OCI-LY3 (cell line): ENCODE measurements around the gene QKI.

Experiments used
- H2AFZ ChIP-seq: fragments of 200-600, 300-600 bp; shearing (Covaris generic); 2 replicates; pipeline ENCODE4 v1.6.0; 2014; ENCODE audit warnings: antibody characterized with exemption, low read depth, low read length
- H3K27ac ChIP-seq: fragments of 200-600, 300-600 bp; sonication (generic); 2 replicates; pipeline ENCODE4 v1.5.1; 2014; ENCODE audit warnings: mild to moderate bottlenecking, low read length, moderate library complexity, mixed read lengths
- H3K27me3 ChIP-seq: fragments of 200-600, 300-600 bp; sonication (generic); 2 replicates; pipeline ENCODE4 v1.6.1; 2014; ENCODE audit warnings: low read depth, low read length, mixed read lengths
- H3K36me3 ChIP-seq: fragments of 200-600, 300-600 bp; sonication (generic); replicated peaks from 2 replicates; pipeline ENCODE3; 2014; ENCODE audit warnings: low read depth, low read length, mixed read lengths
- H3K4me1 ChIP-seq: fragments of 300-600, 200-600 bp; sonication (generic); 2 replicates; pipeline ENCODE4 v1.6.1; 2014; ENCODE audit warnings: low read length, mixed read lengths
- H3K4me2 ChIP-seq: fragments of 200-600, 300-600 bp; sonication (generic); 2 replicates; pipeline ENCODE4 v1.6.1; 2014; ENCODE audit warnings: low read length, mixed read lengths
- H3K4me3 ChIP-seq: fragments of 300-600, 200-600 bp; sonication (generic); 2 replicates; pipeline ENCODE4 v1.5.1; 2014; ENCODE audit warnings: antibody characterized with exemption, mild to moderate bottlenecking, low read length, moderate library complexity
- H3K79me2 ChIP-seq: fragments of 300-600, 200-600 bp; shearing (Covaris generic); 2 replicates; pipeline ENCODE4 v1.6.1; 2014; ENCODE audit warnings: mild to moderate bottlenecking, low read length, mixed read lengths
- H3K9ac ChIP-seq: fragments of 300-600, 200-600 bp; shearing (Covaris generic); 2 replicates; pipeline ENCODE4 v1.6.0; 2014; ENCODE audit warnings: mild to moderate bottlenecking, low read length, moderate library complexity
- H3K9me3 ChIP-seq: fragments of 200-600, 300-600 bp; shearing (Covaris generic); 2 replicates; pipeline ENCODE4 v1.6.1; 2014; ENCODE audit warnings: low read length, mixed read lengths; ENCODE audit not compliant: insufficient read depth
- H4K20me1 ChIP-seq: fragments of 200-600, 300-600 bp; sonication (generic); 2 replicates; pipeline ENCODE4 v1.6.1; 2016; ENCODE audit warnings: low read length, mixed read lengths; ENCODE audit not compliant: insufficient read depth
- EZH2phosphoT487 ChIP-seq: fragments of 200-600 bp; shearing (Covaris generic); IDR thresholded peaks from 2 replicates; pipeline ENCODE4 v1.6.1; 2018; ENCODE audit warnings: antibody characterized with exemption, mixed run types, low read depth
- TF ChIP-seq, protein P1 (sequence below): fragments of 200-600, 300-600 bp; sonication (generic); IDR thresholded peaks from 2 replicates; pipeline ENCODE4 v1.5.1; 2014; ENCODE audit warnings: antibody characterized with exemption, low read length, low read depth

Gene QKI

DNA sequence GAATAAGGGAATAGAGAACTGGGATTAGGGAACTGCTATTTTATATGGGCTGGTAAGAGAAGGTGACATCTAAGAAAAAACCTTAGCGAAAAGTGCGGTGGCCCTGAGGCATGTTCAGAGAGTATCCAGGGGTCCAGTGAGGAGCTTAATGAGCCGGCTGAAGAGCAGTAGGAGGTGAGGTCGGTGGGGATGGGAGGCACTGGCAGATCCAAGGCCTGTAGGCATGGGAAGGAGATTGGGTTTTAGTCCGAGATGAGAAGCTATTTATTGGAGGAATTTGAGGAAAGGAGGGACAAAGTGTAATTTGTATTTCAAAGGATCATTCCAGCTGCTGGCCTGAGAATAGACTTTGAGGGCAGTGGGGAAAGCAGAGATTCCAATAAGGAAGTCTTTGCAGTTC, 123.8 kb downstream of the QKI start:
- peaks cover 63% of the 10 kb centered on the region for H3K79me2 ChIP-seq
- TF ChIP-seq, protein P1, sequence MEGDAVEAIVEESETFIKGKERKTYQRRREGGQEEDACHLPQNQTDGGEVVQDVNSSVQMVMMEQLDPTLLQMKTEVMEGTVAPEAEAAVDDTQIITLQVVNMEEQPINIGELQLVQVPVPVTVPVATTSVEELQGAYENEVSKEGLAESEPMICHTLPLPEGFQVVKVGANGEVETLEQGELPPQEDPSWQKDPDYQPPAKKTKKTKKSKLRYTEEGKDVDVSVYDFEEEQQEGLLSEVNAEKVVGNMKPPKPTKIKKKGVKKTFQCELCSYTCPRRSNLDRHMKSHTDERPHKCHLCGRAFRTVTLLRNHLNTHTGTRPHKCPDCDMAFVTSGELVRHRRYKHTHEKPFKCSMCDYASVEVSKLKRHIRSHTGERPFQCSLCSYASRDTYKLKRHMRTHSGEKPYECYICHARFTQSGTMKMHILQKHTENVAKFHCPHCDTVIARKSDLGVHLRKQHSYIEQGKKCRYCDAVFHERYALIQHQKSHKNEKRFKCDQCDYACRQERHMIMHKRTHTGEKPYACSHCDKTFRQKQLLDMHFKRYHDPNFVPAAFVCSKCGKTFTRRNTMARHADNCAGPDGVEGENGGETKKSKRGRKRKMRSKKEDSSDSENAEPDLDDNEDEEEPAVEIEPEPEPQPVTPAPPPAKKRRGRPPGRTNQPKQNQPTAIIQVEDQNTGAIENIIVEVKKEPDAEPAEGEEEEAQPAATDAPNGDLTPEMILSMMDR: no peak
- TF ChIP-seq EZH2phosphoT487: no peak
- H3K27ac ChIP-seq: no peak overlapping the region
- peaks cover 6% of the 10 kb centered on the region; the same call in 1 of the 2 replicates for H3K4me1 ChIP-seq
- H3K4me3 ChIP-seq: no peak overlapping the region
- no peak overlapping the region for H2AFZ ChIP-seq
- H3K36me3 ChIP-seq: peaks cover 9% of the 10 kb centered on the region
- no peak overlapping the region for H3K4me2 ChIP-seq
- no peaks in the 10 kb centered on the region for H3K9me3 ChIP-seq
- peaks cover 67% of the 10 kb centered on the region for H4K20me1 ChIP-seq
- H3K9ac ChIP-seq: no peak overlapping the region
- no peaks in the 10 kb centered on the region for H3K27me3 ChIP-seq

DNA sequence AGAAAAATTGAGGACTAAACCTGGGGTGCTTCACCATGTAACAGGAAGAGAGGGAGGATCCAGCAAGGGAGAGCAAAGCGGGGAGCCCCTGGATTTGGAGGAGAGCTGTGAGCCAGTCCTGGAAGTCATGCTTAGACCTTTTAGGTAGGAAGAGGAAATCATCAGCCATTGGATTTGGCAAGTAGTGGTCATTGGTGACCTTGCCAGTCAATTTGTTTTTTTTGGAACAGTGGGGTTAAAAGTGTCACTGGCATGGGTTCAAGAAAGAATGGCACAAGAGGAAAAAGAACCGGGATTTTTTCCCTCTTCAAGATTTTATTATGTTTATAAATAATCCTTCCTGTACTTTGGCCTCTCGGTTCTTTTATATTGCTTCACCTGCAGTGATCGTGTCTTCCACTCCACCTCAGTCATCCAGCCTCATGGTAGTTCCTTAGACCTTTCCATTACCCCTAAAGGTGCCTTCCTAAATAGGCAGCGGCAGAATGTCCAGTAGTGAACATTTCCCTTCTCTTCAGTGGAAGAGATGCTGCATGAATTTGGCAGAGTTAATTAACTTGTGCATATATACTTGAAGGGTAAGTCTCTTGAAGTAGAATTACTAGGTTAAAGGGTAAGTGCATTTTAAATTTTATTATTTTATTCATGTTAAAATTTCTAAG, 124.7 kb downstream of the QKI start:
- TF ChIP-seq EZH2phosphoT487: no peak
- TF ChIP-seq, protein P1: no peak
- H3K27ac ChIP-seq: no peak overlapping the region
- H3K4me3 ChIP-seq: no peak overlapping the region
- peaks cover 6% of the 10 kb centered on the region; the same call in 1 of the 2 replicates for H3K4me1 ChIP-seq
- no peak overlapping the region for H3K4me2 ChIP-seq
- no peak overlapping the region for H2AFZ ChIP-seq
- no peaks in the 10 kb centered on the region for H3K27me3 ChIP-seq
- H3K36me3 ChIP-seq: peaks cover 9% of the 10 kb centered on the region
- peaks cover 69% of the 10 kb centered on the region for H4K20me1 ChIP-seq
- H3K9ac ChIP-seq: no peak overlapping the region
- no peaks in the 10 kb centered on the region for H3K9me3 ChIP-seq
- H3K79me2 ChIP-seq: peaks cover 63% of the 10 kb centered on the region

DNA sequence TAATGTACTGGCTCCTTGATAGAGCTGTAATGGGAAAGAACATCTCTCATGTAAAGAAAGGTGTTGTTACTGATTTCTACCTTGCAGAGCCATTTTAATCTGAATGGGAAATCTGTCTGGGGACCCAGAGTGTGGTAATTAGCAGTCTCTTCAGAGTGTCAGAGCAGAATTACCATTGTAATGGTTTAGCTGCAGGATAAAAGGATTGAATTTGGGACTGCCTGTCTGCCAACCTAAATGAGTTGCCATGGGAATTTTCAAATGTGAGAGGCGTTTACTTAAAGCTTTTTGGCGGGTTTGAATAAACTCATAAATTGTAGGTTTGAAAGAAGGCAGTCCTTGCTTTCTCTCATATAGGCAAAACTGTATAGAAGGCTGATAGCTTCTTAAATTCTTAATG, 128.8 kb downstream of the QKI start:
- no peak for TF ChIP-seq EZH2phosphoT487
- TF ChIP-seq, protein P1: no peak
- Histone ChIP-seq H3K9ac (no peak overlapping the region), H3K9me3 (no peaks in the 10 kb centered on the region), H2AFZ (no peak overlapping the region), H3K79me2 (peaks cover 60% of the 10 kb centered on the region), H3K27me3 (no peaks in the 10 kb centered on the region), H3K4me1 (peaks cover 6% of the 10 kb centered on the region; the same call in 1 of the 2 replicates), H3K27ac (no peak overlapping the region), H4K20me1 (peaks cover 53% of the 10 kb centered on the region), H3K4me3 (no peak overlapping the region), H3K36me3 (no peaks in the 10 kb centered on the region), H3K4me2 (no peak overlapping the region)

DNA sequence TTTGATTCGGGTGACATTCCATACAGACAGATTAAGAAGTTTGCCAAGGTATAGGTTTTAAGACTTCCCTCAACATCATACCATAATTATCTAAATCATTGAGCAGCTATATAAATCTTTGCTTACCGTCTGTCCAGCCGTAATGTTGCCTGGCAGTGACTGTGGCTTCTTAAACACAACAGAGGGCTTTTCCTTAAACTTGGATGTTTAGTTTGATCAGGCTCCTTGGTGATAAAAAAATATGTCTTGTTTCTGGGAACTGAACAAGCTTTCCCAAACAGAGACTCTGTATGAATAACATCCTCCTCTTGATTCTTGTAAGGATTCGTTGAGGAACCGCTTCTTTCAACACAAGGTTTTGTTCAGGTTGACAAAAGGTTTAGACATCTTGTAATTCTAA, 130.9 kb downstream of the QKI start:
- H3K9ac ChIP-seq: no peak overlapping the region
- H2AFZ ChIP-seq: no peak overlapping the region
- no peaks in the 10 kb centered on the region for H3K36me3 ChIP-seq
- H3K4me1 ChIP-seq: peaks cover 6% of the 10 kb centered on the region; the same call in 1 of the 2 replicates
- no peak overlapping the region for H3K27ac ChIP-seq
- peaks cover 51% of the 10 kb centered on the region for H4K20me1 ChIP-seq
- no peaks in the 10 kb centered on the region for H3K27me3 ChIP-seq
- peaks cover 68% of the 10 kb centered on the region for H3K79me2 ChIP-seq
- TF ChIP-seq, protein P1: no peak
- TF ChIP-seq EZH2phosphoT487: no peak
- H3K9me3 ChIP-seq: no peaks in the 10 kb centered on the region
- no peak overlapping the region for H3K4me2 ChIP-seq
- H3K4me3 ChIP-seq: no peak overlapping the region
